ENCODE results near the gene IL18.

DNA sequence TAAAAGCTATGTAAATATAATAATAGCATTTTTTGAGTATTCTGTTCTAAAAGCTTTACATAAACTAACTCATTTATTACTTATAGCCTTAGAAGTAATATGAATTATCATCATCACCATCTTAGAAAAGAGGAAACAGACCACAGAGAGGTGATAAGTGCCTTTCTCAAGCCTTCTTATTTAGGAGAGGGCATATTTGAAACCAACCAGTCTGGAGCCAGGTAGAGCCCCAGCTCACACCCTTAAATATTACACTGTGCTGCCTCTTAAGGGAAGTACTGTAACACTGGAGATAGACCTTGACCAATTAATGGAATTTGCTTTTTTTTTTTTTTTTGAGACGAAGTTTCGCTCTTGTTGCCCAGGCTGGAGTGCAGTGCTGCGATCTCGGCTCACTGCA, 13.7 kb upstream of the IL18 start:
- no peak for TF ChIP-seq POLR2AphosphoS5 (IDR thresholded peaks at IDR 0.05)
- TF ChIP-seq, protein P1, sequence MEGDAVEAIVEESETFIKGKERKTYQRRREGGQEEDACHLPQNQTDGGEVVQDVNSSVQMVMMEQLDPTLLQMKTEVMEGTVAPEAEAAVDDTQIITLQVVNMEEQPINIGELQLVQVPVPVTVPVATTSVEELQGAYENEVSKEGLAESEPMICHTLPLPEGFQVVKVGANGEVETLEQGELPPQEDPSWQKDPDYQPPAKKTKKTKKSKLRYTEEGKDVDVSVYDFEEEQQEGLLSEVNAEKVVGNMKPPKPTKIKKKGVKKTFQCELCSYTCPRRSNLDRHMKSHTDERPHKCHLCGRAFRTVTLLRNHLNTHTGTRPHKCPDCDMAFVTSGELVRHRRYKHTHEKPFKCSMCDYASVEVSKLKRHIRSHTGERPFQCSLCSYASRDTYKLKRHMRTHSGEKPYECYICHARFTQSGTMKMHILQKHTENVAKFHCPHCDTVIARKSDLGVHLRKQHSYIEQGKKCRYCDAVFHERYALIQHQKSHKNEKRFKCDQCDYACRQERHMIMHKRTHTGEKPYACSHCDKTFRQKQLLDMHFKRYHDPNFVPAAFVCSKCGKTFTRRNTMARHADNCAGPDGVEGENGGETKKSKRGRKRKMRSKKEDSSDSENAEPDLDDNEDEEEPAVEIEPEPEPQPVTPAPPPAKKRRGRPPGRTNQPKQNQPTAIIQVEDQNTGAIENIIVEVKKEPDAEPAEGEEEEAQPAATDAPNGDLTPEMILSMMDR (IDR thresholded peaks at IDR 0.05) = no peak
- TF ChIP-seq EP300 (IDR thresholded peaks at IDR 0.05) = no peak

All from esophagus muscularis mucosa (tissue), 4 donors.